Heart right ventricle (tissue), 16 donors: ENCODE data around the gene SP4. TPM values are rescaled to one million over a fixed set of nuclear protein-coding genes. Genes with fewer than 3 reads are reported as not detected.

Experiments used
- ATAC-seq, 8 donors: fragments of 200-7000 bp; cut with Tn5 transposase; one replicate each; pipeline ENCODE4 v1.9.1; 2020; ENCODE audit warnings: mild to moderate bottlenecking in 8 of 8, moderate library complexity in 8 of 8, moderate number of reproducible peaks in 1 of 8
- DNase-seq, 2 donors: peaks; one replicate each; pipeline ENCODE4 v3.0.0-alpha.2; 2020
- H3K27ac ChIP-seq, 10 donors: fragments of 200-600 bp; sonication (generic) in 2 of 10; one replicate each; pipeline versions ENCODE4 v1.5.0 to v1.8.0; 2020 to 2022; ENCODE audit warnings: mild to moderate bottlenecking in 3 of 10
- H3K27me3 ChIP-seq, 7 donors: fragments of 200-600 bp; one replicate each; pipeline ENCODE4 v1.8.0; 2021 to 2022; ENCODE audit warnings: mild to moderate bottlenecking in 2 of 7
- H3K36me3 ChIP-seq, 9 donors: fragments of 200-600 bp; sonication (generic) in 1 of 9; one replicate each; pipeline versions ENCODE4 v1.5.0 to v1.8.0; 2020 to 2022; ENCODE audit warnings: mild to moderate bottlenecking in 2 of 9
- H3K4me1 ChIP-seq, 9 donors: fragments of 200-600 bp; sonication (generic) in 1 of 9; one replicate each; pipeline versions ENCODE4 v1.5.0 to v1.8.0; 2020 to 2022; ENCODE audit warnings: mild to moderate bottlenecking in 4 of 9
- H3K4me3 ChIP-seq, 10 donors: fragments of 200-600 bp; sonication (generic) in 2 of 10; one replicate each; pipeline versions ENCODE4 v1.5.0 to v1.8.0; 2020 to 2022; ENCODE audit warnings: mild to moderate bottlenecking in 7 of 10, moderate library complexity in 2 of 10
- H3K9me3 ChIP-seq, 11 donors: fragments of 200-600 bp in 10 of 11; sonication (generic) in 2 of 11; one replicate each; pipeline versions ENCODE4 v1.5.0 to v1.8.0; 2013 to 2022; ENCODE audit warnings: mild to moderate bottlenecking in 2 of 11, control low read depth in 1 of 11, moderate library complexity in 1 of 11
- WGBS, 2 donors: extraction: QIAGEN DNeasy Blood & Tissue Kit; methylation state at CpG; one replicate each; pipeline ENCODE4 v1.1.7; 2013; ENCODE audit warnings: inconsistent platforms in 1 of 2; 5-methylcytosine and 5-hydroxymethylcytosine counted together
- intact Hi-C, 10 donors: fragments of 100-400 bp; cut with DNase I; formaldehyde crosslinking; loops; one replicate each; pipeline versions ENCODE4 v1.11.1 to v1.14.2; 2022
- polyA plus RNA-seq, 2 donors: library from polyadenylated mRNA; stranded (reverse); fragments of 200-250 nt; gene quantifications; one replicate each; pipeline ENCODE4 v1.2.3, GENCODE V29; 2013
- total RNA-seq, 10 donors: library from RNA; stranded (reverse); fragmentation: NEBNext Ultra II Directional in 3 of 10; extraction: Animal tissue kit (Norgen Biotek cat#: 25700) in 3 of 10; gene quantifications; one replicate each; pipeline versions ENCODE4 v1.2.1 to v1.2.4, GENCODE V29; 2021 to 2023
- TF ChIP-seq, protein P1 (sequence below), 9 donors: fragments of 200-600 bp; sonication (generic) in 2 of 9; IDR thresholded peaks; one replicate each; pipeline versions ENCODE4 v1.5.0 to v1.8.0; 2021 to 2022; ENCODE audit warnings: antibody characterized with exemption in 9 of 9, mild to moderate bottlenecking in 5 of 9, moderate library complexity in 1 of 9
- donor health status: Arrhythmogenic right ventricular cardiomyopathy.
- donor health status: ischemic (EF 13 %, LVEDD 7.1; RV severe dilation, severe dysfunction).
- donor health status: healthy with polysubstance abuse.
- donor health status: DM: no; HTN: yes; CAD: no.
- donor health status: DM: no; HTN: no; CAD: no.
- donor health status: ischemic (EF 25% LVEDD 6.9; RV normal size, moderate dysfunction).
- donor health status: ischemic (EF 25% LVEDD 5.7; RV mildly dilated, moderate dysfunction).
- donor health status: healthy.
- donor health status: DM: yes; HTN: yes; CAD: no.
- donor health status: Ischemic cardiomyopathy.
- donor health status: ischemic (EF 35%, LVEDD 5.7; RV mildly dilated, moderate dysfunction).
- donor health status: nonischemic (EF 11% LVEDD 7.7; RV severe dilation, severe dysfunction).
- donor health status: DM: yes; HTN: yes; CAD: no.
- donor health status: PGD.
- donor health status: ischemic (EF 29% LVEDD 5.4; RV normal size, mild dysfunction).
- donor health status: nonischemic (EF 23%, LVEDD 6.1; RV moderate dilation, normal function).

Gene SP4
- total and polyA plus RNA-seq, 12 donors, result 1.6 to 9.9 (median 6.5) TPM

DNA sequence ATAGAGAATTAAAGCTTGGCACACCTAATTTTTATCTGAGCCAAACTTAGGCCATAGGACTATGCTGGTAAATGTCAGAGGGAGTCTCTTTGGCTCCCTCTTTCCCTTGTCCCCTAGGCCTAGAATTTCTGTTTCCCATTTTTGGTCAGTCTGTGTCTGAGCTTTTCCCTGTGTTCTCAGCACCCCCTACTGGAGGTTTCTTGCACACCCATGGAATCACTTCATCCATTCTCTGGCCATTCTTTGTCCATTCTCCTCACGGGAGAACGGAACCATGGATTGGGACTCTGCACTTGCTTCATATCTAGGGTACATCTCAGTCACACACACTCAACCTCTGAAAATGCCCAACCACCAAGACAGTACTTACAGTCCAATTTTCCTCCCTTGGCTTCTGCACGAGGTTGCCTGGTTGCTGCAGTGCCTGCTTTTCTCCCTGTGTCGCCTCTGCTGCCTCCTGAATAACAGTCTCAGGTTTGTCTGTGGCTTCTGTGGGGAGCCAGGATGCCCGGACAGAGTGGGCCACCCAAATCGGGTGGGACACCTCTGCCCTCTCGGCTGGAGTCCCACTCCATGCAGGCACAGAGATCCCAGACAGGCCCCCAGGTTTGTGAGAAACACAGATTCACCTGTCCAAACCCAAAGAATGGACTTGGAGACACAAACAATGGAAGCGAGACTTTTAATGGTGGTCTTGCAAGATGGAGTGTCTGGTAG lies 79.9 kb downstream of the SP4 start:
- Histone ChIP-seq H3K36me3 (peaks cover 0 to 30% (median 5%) of the 10 kb centered on the region in 9 donors), H3K9me3 (peaks cover 0 to 8% (median 0%) of the 10 kb centered on the region in 11 donors), H3K4me1 (no peaks in the 10 kb centered on the region), H3K27me3 (no peaks in the 10 kb centered on the region), H3K27ac (no peak overlapping the region), H3K4me3 (no peak overlapping the region)
- ATAC-seq (peak in 5 of 8 donors; percentile 51 to 69 (median 53)), DNase-seq (peak in 1 of 2 donors; percentile 16)
- TF ChIP-seq, protein P1, sequence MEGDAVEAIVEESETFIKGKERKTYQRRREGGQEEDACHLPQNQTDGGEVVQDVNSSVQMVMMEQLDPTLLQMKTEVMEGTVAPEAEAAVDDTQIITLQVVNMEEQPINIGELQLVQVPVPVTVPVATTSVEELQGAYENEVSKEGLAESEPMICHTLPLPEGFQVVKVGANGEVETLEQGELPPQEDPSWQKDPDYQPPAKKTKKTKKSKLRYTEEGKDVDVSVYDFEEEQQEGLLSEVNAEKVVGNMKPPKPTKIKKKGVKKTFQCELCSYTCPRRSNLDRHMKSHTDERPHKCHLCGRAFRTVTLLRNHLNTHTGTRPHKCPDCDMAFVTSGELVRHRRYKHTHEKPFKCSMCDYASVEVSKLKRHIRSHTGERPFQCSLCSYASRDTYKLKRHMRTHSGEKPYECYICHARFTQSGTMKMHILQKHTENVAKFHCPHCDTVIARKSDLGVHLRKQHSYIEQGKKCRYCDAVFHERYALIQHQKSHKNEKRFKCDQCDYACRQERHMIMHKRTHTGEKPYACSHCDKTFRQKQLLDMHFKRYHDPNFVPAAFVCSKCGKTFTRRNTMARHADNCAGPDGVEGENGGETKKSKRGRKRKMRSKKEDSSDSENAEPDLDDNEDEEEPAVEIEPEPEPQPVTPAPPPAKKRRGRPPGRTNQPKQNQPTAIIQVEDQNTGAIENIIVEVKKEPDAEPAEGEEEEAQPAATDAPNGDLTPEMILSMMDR (IDR thresholded peaks at IDR 0.05), result peak; percentile 53 to 74 (median 70)
- WGBS, 2 donors, result 84 to 95% methylated on average over 8 of the region's 8 CpGs
- intact Hi-C loops, result loop anchor here in 9 of 10 donors (2.0 to 10.0 kb wide), 6 partner anchors 243 to 733 kb away; no protein-coding TSS in a partner anchor

DNA sequence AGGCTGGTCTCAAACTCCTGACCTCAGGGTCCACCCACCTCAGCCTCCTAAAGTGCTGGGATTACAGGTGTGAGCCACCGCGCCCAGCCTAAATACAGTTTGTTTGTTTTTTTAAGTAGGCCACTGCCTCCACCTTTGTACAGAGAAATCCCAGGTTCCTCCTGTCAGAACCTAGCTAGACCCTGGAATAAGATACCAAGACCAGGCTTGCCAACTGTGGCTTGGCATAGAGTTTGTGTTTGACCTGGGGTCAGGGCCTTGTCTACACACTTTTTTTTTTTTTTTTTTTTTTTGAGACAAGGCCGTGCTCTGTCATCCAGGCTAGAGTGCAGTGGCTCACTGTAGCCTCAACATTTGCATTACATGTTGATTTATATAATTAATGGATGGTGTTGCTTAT lies 80.7 kb downstream of the SP4 start:
- peaks cover 0 to 8% (median 0%) of the 10 kb centered on the region in 11 donors for H3K9me3 ChIP-seq
- ATAC-seq (no peak), DNase-seq (no peak)
- no peak overlapping the region for H3K27ac ChIP-seq
- 98 to 100% methylated on average over 3 of the region's 3 CpGs for WGBS, 2 donors
- peaks cover 0 to 30% (median 5%) of the 10 kb centered on the region in 9 donors for H3K36me3 ChIP-seq
- TF ChIP-seq, protein P1 (IDR thresholded peaks at IDR 0.05), result no peak
- no peak overlapping the region for H3K4me3 ChIP-seq
- no peaks in the 10 kb centered on the region for H3K27me3 ChIP-seq
- intact Hi-C loops, result loop anchor here in 9 of 10 donors (5.0 to 10.0 kb wide), 5 partner anchors 244 to 734 kb away; no protein-coding TSS in a partner anchor
- H3K4me1 ChIP-seq, result no peaks in the 10 kb centered on the region

DNA sequence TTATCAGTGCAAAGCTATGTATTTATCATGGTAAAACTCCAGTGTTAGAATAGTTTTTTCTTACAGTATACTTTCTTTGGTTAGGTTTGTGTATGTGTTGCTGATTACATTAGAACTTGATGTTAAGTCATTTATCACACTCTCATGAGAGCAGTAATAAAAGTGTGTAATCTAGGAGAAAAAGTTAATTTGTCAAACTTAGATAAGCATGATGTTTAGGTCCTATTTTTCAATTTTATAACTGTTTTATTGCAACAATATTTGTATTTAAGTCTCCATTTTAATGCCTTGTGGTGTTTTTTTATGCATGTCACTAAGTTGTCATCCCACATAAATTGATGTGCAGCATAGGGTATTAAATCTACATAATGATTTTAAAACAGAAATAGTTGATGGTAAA lies 86.2 kb downstream of the SP4 start:
- Histone ChIP-seq H3K27ac (no peak overlapping the region), H3K4me1 (no peaks in the 10 kb centered on the region), H3K27me3 (no peaks in the 10 kb centered on the region), H3K4me3 (no peak overlapping the region), H3K9me3 (peaks cover 0 to 7% (median 0%) of the 10 kb centered on the region in 11 donors), H3K36me3 (peaks cover 0 to 30% (median 5%) of the 10 kb centered on the region in 9 donors)
- TF ChIP-seq, protein P1 (IDR thresholded peaks at IDR 0.05), result no peak
- DNase-seq (no peak), ATAC-seq (no peak)
- intact Hi-C loops, result no loop called here

DNA sequence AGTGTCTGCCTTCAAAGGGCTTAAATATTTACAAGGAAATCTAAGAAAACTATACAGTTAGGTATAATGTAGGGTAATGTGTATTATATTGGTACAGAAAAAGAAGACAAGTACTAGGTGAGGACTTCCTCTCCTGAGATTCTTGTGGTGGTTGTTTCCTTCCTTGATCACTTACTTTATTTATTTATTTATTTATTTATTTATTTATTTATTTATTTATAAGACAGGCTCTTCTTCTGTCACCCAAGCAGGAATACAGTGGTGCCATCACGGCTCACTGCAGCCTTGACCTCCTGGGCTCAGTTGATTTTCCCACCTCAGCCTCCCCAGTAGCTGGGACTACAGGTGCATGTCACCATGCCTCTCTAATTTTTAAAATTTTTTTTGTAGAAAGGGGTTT lies 96.8 kb downstream of the SP4 start:
- no peak overlapping the region for H3K4me3 ChIP-seq
- no peaks in the 10 kb centered on the region for H3K9me3 ChIP-seq
- H3K27ac ChIP-seq, result no peak overlapping the region
- no peak for ATAC-seq
- H3K36me3 ChIP-seq, result no peaks in the 10 kb centered on the region
- TF ChIP-seq, protein P1 (IDR thresholded peaks at IDR 0.05), result no peak
- H3K27me3 ChIP-seq, result peaks cover 0 to under 1% (median 0%) of the 10 kb centered on the region in 7 donors
- no peak for DNase-seq
- H3K4me1 ChIP-seq, result no peaks in the 10 kb centered on the region
- intact Hi-C loops, result loop anchor here in 1 of 10 donors (10.0 kb wide), 1 partner anchor 130 kb away; no protein-coding TSS in a partner anchor
- WGBS, 2 donors, result 95 to 100% methylated on average over 1 of the region's 1 CpG
